K562 (cell line): ENCODE measurements around the gene CHAC1. TPM values are rescaled to one million over a fixed set of nuclear protein-coding genes. Genes with fewer than 3 reads are reported as not detected.

Source experiments
- ATAC-seq: fragments of 200-7000 bp; cut with Tn5 transposase; 3 replicates; pipeline ENCODE4 v1.9.1; 2020; ENCODE audit warnings: moderate library complexity
- BruUV-seq: library from RNA; stranded (reverse); fragments of 400-500 nt; replicated peaks from 2 replicates; lab custom pipeline; 2021; lab: Mats Ljungman, UMichigan
- CTCF ChIA-PET: fragments of 300-600 bp; formaldehyde crosslinking; extraction: SDS; loops from one replicate; lab custom pipeline; 2021; ENCODE audit warnings: low intra/inter-chr PET ratio; lab: Yijun Ruan, JAX
- POLR2A ChIA-PET: fragments of 300-600, 350-650 bp; sonication (Branson Sonifier 250); formaldehyde crosslinking; extraction: SDS; loops from one replicate; lab custom pipeline; 2021; ENCODE audit warnings: antibody characterized with exemption, inconsistent platforms; lab: Yijun Ruan, JAX
- DNase-seq, 4 experiments: peaks; one replicate each; pipeline versions ENCODE4 v3.0.0 to v3.0.0-alpha.2; 2011 to 2018; ENCODE audit warnings: low spot score in 3 of 4, mixed read lengths in 3 of 4; ENCODE audit errors: extremely low read depth in 1 of 4
- FAIRE-seq: peaks from 2 replicates; lab custom pipeline; 2011; peaks lifted over from hg19 to GRCh38; lab: Jason Lieb, UNC
- H2AFZ ChIP-seq: 2 replicates; pipeline ENCODE4 v1.6.0; 2011; ENCODE audit warnings: low read depth, low read length, control low read depth, inconsistent platforms
- H3K27ac ChIP-seq: fragments of 200-600 bp; 3 replicates; pipeline ENCODE4 v1.8.0; 2011; ENCODE audit warnings: low read depth, mild to moderate bottlenecking, control low read depth, inconsistent platforms, low read length, moderate library complexity, mixed read lengths; ENCODE audit errors: extremely low read depth
- H3K27me3 ChIP-seq, 2 experiments: fragments of 300-600 bp in 1 of 2; 2 replicates in 1 of 2; 3 replicates in 1 of 2; pipeline versions ENCODE4 v1.6.0 to v1.8.0; 2011; ENCODE audit warnings: inconsistent platforms in 2 of 2, low read length in 2 of 2, mild to moderate bottlenecking in 1 of 2, mixed read lengths in 1 of 2, moderate library complexity in 1 of 2; ENCODE audit not compliant: control insufficient read depth in 2 of 2, insufficient read depth in 2 of 2
- H3K36me3 ChIP-seq: fragments of 300-600 bp; 3 replicates; pipeline ENCODE4 v1.8.0; 2011; ENCODE audit warnings: mild to moderate bottlenecking, low read length, inconsistent platforms; ENCODE audit not compliant: control insufficient read depth, insufficient read depth
- H3K4me1 ChIP-seq, 2 experiments: fragments of 200-600 bp in 1 of 2; replicated peaks in 1 of 2; 2 replicates in 1 of 2; 3 replicates in 1 of 2; pipeline versions ENCODE4 v1.5.1 to v1.8.0; 2011; ENCODE audit warnings: inconsistent platforms in 2 of 2, low read length in 2 of 2, mild to moderate bottlenecking in 1 of 2, mixed read lengths in 1 of 2, moderate library complexity in 1 of 2; ENCODE audit not compliant: control insufficient read depth in 2 of 2, insufficient read depth in 2 of 2
- H3K4me2 ChIP-seq: 2 replicates; pipeline ENCODE4 v1.6.1; 2011; ENCODE audit warnings: low read length, control low read depth, inconsistent platforms, mixed read lengths; ENCODE audit not compliant: insufficient read depth
- H3K4me3 ChIP-seq: fragments of 200-600 bp; sonication (generic), shearing (Covaris generic); 2 replicates; pipeline ENCODE4 v1.5.1; 2016; ENCODE audit warnings: control low read depth, inconsistent platforms
- H3K79me2 ChIP-seq: fragments of 200-600 bp; 3 replicates; pipeline ENCODE4 v1.8.0; 2011; ENCODE audit warnings: low read length, inconsistent platforms; ENCODE audit not compliant: control insufficient read depth, insufficient read depth
- H3K9ac ChIP-seq, 2 experiments: 2 replicates each; pipeline versions ENCODE4 v1.6.0 to v1.6.1; 2011; ENCODE audit warnings: low read depth in 2 of 2, low read length in 2 of 2, control low read depth in 1 of 2, inconsistent platforms in 1 of 2, mild to moderate bottlenecking in 1 of 2, mixed read lengths in 1 of 2; ENCODE audit not compliant: insufficient read depth in 1 of 2
- H3K9me1 ChIP-seq: one replicate; pipeline ENCODE4 v1.6.0; 2011; ENCODE audit warnings: inconsistent platforms, mild to moderate bottlenecking, low read length, moderate library complexity; ENCODE audit not compliant: control insufficient read depth, insufficient read depth
- H3K9me3 ChIP-seq: replicated peaks from 2 replicates; pipeline ENCODE4 v1.5.1; 2011; ENCODE audit warnings: low read depth, low read length, inconsistent platforms; ENCODE audit not compliant: control insufficient read depth, insufficient read depth
- H4K20me1 ChIP-seq: replicated peaks from 2 replicates; pipeline ENCODE4 v1.6.1; 2011; ENCODE audit warnings: low read length, inconsistent platforms, mixed read lengths; ENCODE audit not compliant: control insufficient read depth, insufficient read depth
- REST ChIP-seq, 2 experiments: fragments of 450-650 bp; formaldehyde crosslinking in 1 of 2; IDR thresholded peaks; 2 replicates each; pipeline versions ENCODE4 v1.4.0 to v1.6.1; 2014 to 2020; ENCODE audit warnings: mild to moderate bottlenecking in 2 of 2, borderline replicate concordance in 1 of 2, low read depth in 1 of 2
- ZKSCAN8 ChIP-seq: fragments of 200-800 bp; sonication (Bioruptor generic); IDR thresholded peaks from 2 replicates; pipeline ENCODE4 v1.6.1; 2016; ENCODE audit warnings: missing genetic modification characterization, missing compliant biosample characterization
- WGBS: fragments of 100-300 bp; shearing (Covaris generic); methylation state at CpG from one replicate; pipeline ENCODE4 v1.1.6; 2016; ENCODE audit warnings: low coverage, mixed read lengths; ENCODE audit not compliant: insufficient coverage; ENCODE audit errors: missing lambda C conversion rate; 5-methylcytosine and 5-hydroxymethylcytosine counted together
- in situ Hi-C: fragments of 300-500 bp; cut with MboI; formaldehyde crosslinking; loops from 4 replicates; pipeline ENCODE4 v1.15.0; 2018; ENCODE audit warnings: inconsistent platforms, mixed read lengths
- intact Hi-C: fragments of 100-400 bp; cut with micrococcal nuclease; formaldehyde crosslinking; loops from 2 replicates; pipeline ENCODE4 v1.14.2; 2022
- polyA plus RNA-seq, 8 experiments: library from polyadenylated mRNA; depleted of rRNA in 4 of 8; stranded (reverse) in 5 of 8; unstranded in 3 of 8; fragments of >200 nt; fragmentation: Nextera tagmentation in 2 of 8; fragmentation: Illumina TruSeq in 1 of 8; extraction: Ambion mirVana in 2 of 8; extraction: Trizol in 1 of 8; gene quantifications; 2 replicates each; pipeline versions ENCODE4 v1.2.1 to v1.2.3, GENCODE V29; 2011 to 2014; ENCODE audit warnings: inconsistent platforms in 1 of 8, missing spikeins in 1 of 8
- total RNA-seq, 7 experiments: library from RNA; depleted of rRNA in 6 of 7; stranded (reverse); fragments of >200 nt in 6 of 7; fragmentation: Illumina TruSeq in 2 of 7; extraction: Trizol in 2 of 7; gene quantifications; 2 replicates each; pipeline versions ENCODE4 v1.2.1 to v1.2.3, GENCODE V29; 2011 to 2021; ENCODE audit warnings: low replicate concordance in 1 of 7

Gene CHAC1
- total and polyA plus RNA-seq, 9 of the 15 experiments (the other 6 are each of a cell fraction or from before 2014, with no cell fraction given) = 0.47 to 39.0 (median 7.5) TPM

- H3K9me1 ChIP-seq = no peaks in the 10 kb centered on the region
- TF ChIP-seq ZKSCAN8 (CRISPR knock-in tag) = no peak
- TF ChIP-seq REST (IDR thresholded peaks at IDR 0.05; ENCODE audit: borderline replicate concordance) = peak; percentile 56
- no peak for TF ChIP-seq REST (CRISPR knock-in tag; IDR thresholded peaks at IDR 0.05; ENCODE audit: low read depth)
- H3K79me2 ChIP-seq = no peaks in the 10 kb centered on the region
- peak overlapping the region in 1 of 2 experiments; percentile 43; a peak in 1 of 4 replicates for H3K9ac ChIP-seq
- POLR2A ChIA-PET = interaction anchor here (0.6 to 1.3 kb wide), 5 partner anchors 13 to 407 kb away, joined by 3 to 4 read pairs (median 3); no protein-coding TSS in a partner anchor
- 37% methylated on average over 5 of the region's 5 CpGs for WGBS
- H3K4me1 ChIP-seq = peaks cover under 1 to 36% of the 10 kb centered on the region in 2 experiments; a peak in 3 of 5 replicates
- ATAC-seq (no peak), FAIRE-seq (no peak), DNase-seq (no peak)
- H3K9me3 ChIP-seq = no peaks in the 10 kb centered on the region
- intact Hi-C loops (no loop called here), in situ Hi-C loops (no loop called here)
- CTCF ChIA-PET = no interaction called here
- no peaks in the 10 kb centered on the region for H3K36me3 ChIP-seq
- no peak overlapping the region for H3K27ac ChIP-seq
- no peak overlapping the region for H3K4me3 ChIP-seq
- peaks cover 0 to 9% of the 10 kb centered on the region in 2 experiments; a peak in 2 of 5 replicates for H3K27me3 ChIP-seq
- H2AFZ ChIP-seq = no peak overlapping the region
- no peak overlapping the region for H3K4me2 ChIP-seq
- no TSS peak for BruUV-seq
- H4K20me1 ChIP-seq = 0 out of 2 replicates have a peak, but pooled peaks cover under 1% of the 10 kb centered on the region
These were observed 31.2 kb upstream of the CHAC1 start for GRCh38 chr15:40921949-40922607.
